GM19397 (cell line): ENCODE results near the gene DOCK2.
"Not testable (repeated sequence)": the region's sequence is repeated elsewhere in the genome, so short reads cannot be mapped to it uniquely, and the experiment has no call there.

Experiments used
- ATAC-seq: cut with Tn5 transposase; IDR thresholded peaks from one replicate; pipeline ENCODE4 v1.9.1; 2021; ENCODE audit warnings: mild to moderate bottlenecking, moderate library complexity; ENCODE audit not compliant: unreplicated experiment

The DOCK2 gene

GRCh38 chr5:169636477-169637084, 494 bp upstream of the DOCK2 start:
- no peak for ATAC-seq

GRCh38 chr5:169637549-169638121, 560 bp downstream of the DOCK2 start:
- peak; percentile 52 for ATAC-seq

GRCh38 chr5:169641253-169641652, 4.2 kb downstream of the DOCK2 start:
- no peak for ATAC-seq

GRCh38 chr5:169646856-169647255, 9.8 kb downstream of the DOCK2 start:
- no peak for ATAC-seq

GRCh38 chr5:169647566-169647965, 10.5 kb downstream of the DOCK2 start:
- peak; percentile 37 for ATAC-seq

GRCh38 chr5:169648725-169649310, 11.7 kb downstream of the DOCK2 start:
- no peak for ATAC-seq

GRCh38 chr5:169649486-169649885, 12.4 kb downstream of the DOCK2 start:
- ATAC-seq, result no peak

- peak; percentile 42 for ATAC-seq
Observed at GRCh38 chr5:169650701-169651331, 13.7 kb downstream of the DOCK2 start.

GRCh38 chr5:169651526-169651925, 14.5 kb downstream of the DOCK2 start:
- ATAC-seq, result no peak

- ATAC-seq, result no peak
Observed at GRCh38 chr5:169652057-169652456, 15.0 kb downstream of the DOCK2 start.

GRCh38 chr5:169653091-169653490, 16.0 kb downstream of the DOCK2 start:
- ATAC-seq, result no peak

GRCh38 chr5:169655353-169655752, 18.3 kb downstream of the DOCK2 start:
- ATAC-seq, result no peak

- peak; percentile 66 for ATAC-seq
Observed at GRCh38 chr5:169656125-169656901, 19.2 kb downstream of the DOCK2 start.

GRCh38 chr5:169657127-169657526, 20.1 kb downstream of the DOCK2 start:
- no peak for ATAC-seq

- ATAC-seq, result not testable (repeated sequence)
Observed at GRCh38 chr5:169662451-169662850, 25.4 kb downstream of the DOCK2 start.

GRCh38 chr5:169663537-169663936, 26.5 kb downstream of the DOCK2 start:
- no peak for ATAC-seq

GRCh38 chr5:169666365-169666764, 29.3 kb downstream of the DOCK2 start:
- ATAC-seq, result no peak

- no peak for ATAC-seq
Observed at GRCh38 chr5:169667896-169668674, 31.0 kb downstream of the DOCK2 start.

- no peak for ATAC-seq
Observed at GRCh38 chr5:169668732-169669131, 31.7 kb downstream of the DOCK2 start.

GRCh38 chr5:169670769-169671525, 33.9 kb downstream of the DOCK2 start:
- peak; percentile 95 for ATAC-seq
